Thyroid gland (tissue), 4 donors: ENCODE data around the gene CWC22.
"Not testable (repeated sequence)": the region's sequence is repeated elsewhere in the genome, so short reads cannot be mapped to it uniquely, and the experiment has no call there.

Experiments used
- CTCF ChIP-seq, 6 experiments: fragments of 200-600 bp in 3 of 6; fragments of 450-650 bp in 3 of 6; sonication (generic) in 3 of 6; IDR thresholded peaks; one replicate each; pipeline ENCODE4 v1.5.1; 2016 to 2019; ENCODE audit warnings: antibody characterized with exemption in 6 of 6, mild to moderate bottlenecking in 2 of 6, inconsistent platforms in 1 of 6, moderate library complexity in 1 of 6
- POLR2A ChIP-seq, 2 donors: fragments of 450-650 bp; IDR thresholded peaks; one replicate each; pipeline ENCODE4 v1.6.1; 2017; ENCODE audit warnings: antibody characterized with exemption in 2 of 2, mild to moderate bottlenecking in 2 of 2, moderate library complexity in 1 of 2

- not testable (repeated sequence) for TF ChIP-seq POLR2A, CTCF (IDR thresholded peaks at IDR 0.05)
These were observed 47.5 kb upstream of the CWC22 start for GRCh38 chr2:180054576-180054975.
